Right ventricle myocardium superior (tissue), 1 donor: Measurements from ENCODE around the gene ZNF598. TPM values are rescaled to one million over a fixed set of nuclear protein-coding genes. Genes with fewer than 3 reads are reported as not detected.

Experiments
- ATAC-seq: fragments of 200-7000 bp; cut with Tn5 transposase; one replicate; pipeline ENCODE4 v1.9.1; 2020; ENCODE audit warnings: mild to moderate bottlenecking; ENCODE audit not compliant: poor library complexity
- DNase-seq: peaks from one replicate; pipeline ENCODE4 v3.0.0-alpha.2; 2020
- intact Hi-C: fragments of 100-400 bp; cut with DNase I; formaldehyde crosslinking; loops from one replicate; pipeline ENCODE4 v1.11.2; 2022
- total RNA-seq: library from RNA; stranded (reverse); fragmentation: NEBNext Ultra II Directional; extraction: Animal tissue kit (Norgen Biotek cat#: 25700); gene quantifications from one replicate; pipeline ENCODE4 v1.2.1, GENCODE V29; 2021
- donor health status: DM: no; HTN: yes; CAD: no; lungs with severe emphysema.

The ZNF598 gene
- total RNA-seq, 1 donor from 2014 or later: 17.2 TPM

DNA sequence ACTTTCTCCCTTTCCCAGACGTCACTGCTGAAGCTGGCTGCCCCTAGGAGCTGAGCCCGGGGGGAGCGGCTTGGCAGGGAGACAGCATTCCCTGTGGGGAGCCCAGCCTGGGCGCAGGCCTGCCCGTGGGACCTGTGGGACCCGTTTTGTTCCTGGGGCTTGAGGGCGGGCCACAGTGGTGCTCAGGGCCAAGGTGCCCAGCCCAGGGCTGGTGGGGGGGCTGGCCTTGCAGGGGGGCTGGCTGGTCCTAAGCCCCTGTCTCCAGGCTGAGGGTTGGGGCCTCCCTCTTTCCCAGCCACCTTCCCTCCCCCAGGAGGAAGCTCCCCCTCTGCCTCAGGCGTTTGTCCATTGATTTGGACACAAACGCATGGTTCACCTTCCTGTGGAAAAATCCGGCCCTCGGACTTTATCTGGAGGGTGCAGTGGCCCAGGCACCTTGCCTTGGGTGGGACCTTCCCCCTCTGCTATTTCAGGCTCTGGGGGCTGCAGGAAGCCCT lies 21.5 kb upstream of the ZNF598 start:
- DNase-seq (peak; percentile 75), ATAC-seq (no peak)
- intact Hi-C loops: no loop called here

DNA sequence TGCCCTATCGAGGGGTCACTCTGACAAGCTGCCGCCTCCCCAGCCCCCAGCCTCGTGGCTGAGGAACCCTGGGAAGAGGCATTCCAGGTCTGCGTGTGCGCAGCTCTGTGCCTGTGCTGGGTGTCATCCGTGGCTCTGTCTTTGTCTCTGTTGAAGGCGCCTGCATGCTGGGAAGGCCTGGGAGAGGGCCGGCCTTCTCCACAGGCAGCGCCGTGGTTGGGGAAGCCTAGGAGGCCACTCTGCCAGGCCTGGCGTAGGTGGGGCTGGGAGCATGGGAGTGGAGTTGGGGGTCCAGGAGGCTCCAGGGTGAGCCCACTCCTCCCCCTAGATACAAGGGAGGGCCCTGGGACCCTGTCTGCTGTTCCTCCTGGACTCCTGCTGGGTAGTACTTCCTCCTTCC lies 20.4 kb upstream of the ZNF598 start:
- intact Hi-C loops: no loop called here
- ATAC-seq: no peak
- no peak for DNase-seq

DNA sequence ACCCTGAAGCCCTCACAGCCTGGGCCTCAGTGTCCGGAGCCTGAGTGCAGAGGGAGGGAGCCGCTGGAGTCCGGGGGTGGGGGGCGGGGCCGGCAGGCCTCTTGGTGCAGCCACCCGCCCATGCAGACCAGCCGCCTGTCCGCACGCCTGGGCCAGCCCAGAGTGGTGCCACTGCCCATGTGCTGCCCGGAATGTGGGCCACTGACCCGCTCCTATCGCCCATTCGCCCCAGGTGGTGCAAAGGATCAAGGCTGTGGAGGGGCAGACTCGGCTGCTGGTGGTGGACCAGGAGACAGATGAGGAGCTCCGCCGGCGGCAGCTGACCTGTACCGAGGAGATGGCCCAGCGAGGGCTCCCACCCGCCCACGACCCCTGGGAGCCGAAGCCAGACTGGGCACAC lies 19.7 kb upstream of the ZNF598 start:
- intact Hi-C loops: no loop called here
- no peak for DNase-seq
- no peak for ATAC-seq

DNA sequence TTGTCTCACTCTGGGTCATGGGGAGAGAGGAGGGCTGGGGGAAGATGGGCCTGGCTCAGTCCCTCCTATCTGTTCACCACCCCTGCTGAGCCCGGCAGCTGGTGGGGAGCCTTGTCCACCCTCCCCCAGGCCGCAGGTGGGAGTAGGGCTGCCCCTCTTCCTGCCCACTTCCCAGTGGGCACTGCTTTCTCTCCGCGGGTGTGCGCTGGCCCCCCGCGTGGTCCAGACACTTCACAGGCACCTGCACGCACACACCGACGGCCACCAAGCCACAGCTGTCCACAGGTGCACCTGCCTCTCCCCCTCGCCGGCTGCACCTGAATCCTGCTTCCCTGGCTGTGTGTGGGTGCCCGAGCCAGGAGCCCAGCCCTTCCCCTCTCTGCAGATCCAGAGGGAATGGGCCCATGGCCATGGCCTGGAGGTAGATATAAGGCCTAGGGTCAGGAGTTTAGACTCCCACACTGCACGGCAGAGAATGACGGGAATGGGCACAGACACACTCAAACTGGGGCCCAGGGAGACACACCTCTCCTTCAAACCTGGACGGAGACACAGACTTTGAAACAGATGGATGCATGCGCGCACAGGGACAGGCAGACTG lies 19.1 kb upstream of the ZNF598 start:
- ATAC-seq (no peak), DNase-seq (no peak)
- intact Hi-C loops: no loop called here

DNA sequence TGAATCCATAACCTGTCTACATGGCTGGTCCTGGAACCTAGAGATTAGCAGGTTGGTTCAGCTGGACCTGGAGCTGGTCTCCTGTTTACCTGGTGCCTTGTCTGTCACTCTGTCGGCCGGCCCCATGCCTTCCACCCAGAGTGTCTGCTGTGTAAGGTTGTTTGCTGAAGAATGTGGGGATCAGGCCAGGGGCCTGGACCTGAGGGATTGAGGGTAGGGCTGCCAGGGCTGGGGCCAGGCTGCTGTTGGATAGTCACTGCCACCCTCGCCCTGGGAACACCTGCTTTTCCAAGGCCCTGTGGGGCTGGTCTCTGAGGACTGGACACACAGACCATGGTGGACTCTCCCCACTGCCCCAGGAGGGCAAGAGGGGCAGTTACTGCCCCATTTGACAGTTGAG lies 18.5 kb upstream of the ZNF598 start:
- DNase-seq (no peak), ATAC-seq (no peak)

DNA sequence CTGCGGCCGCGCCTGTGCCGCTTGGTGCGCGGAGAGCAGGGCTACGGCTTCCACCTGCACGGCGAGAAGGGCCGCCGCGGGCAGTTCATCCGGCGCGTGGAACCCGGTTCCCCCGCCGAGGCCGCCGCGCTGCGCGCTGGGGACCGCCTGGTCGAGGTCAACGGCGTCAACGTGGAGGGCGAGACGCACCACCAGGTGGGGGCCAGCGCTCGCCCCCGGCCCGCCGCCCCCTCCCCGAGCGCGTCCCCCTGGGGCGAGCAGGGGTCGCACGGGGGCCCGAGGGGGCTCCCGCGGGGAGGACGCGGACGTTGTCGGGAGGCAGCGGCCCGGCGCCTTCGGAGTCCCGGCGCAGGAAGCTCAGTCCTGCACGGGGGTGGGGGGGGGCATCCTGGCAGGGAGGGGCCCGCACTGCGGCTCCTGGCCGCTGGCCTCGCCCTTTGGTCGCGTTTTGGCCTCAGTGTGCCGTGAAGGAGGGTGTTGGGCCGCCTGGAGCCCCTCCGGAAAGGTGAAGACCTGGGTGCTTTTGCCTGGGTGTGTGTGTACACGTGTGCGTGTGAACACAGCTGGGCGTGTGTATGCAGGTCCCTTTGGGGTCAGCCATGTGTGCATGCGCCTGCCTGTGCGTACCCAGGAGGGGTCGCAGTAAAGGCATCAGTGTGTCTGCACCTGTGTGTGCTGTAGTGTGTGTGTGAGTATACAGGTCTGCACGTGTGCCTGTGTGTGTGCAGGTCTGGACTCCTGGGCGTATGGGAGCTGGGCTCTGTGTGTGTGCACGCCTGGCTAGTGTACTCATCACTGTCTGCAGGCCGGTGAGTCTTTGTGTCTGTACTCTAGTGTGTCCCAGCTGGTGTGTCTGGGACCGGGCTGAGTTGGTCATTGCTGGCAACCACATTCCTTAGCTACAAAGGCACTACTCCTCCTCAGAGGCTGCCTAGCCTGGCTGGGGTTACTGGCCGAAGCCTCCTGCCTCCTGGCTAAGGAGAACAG lies 17.7 kb upstream of the ZNF598 start:
- ATAC-seq (no peak), DNase-seq (no peak)
- intact Hi-C loops: no loop called here

More for the DNA sequence above, 18.5 kb upstream of the ZNF598 start:
- intact Hi-C loops: no loop called here

DNA sequence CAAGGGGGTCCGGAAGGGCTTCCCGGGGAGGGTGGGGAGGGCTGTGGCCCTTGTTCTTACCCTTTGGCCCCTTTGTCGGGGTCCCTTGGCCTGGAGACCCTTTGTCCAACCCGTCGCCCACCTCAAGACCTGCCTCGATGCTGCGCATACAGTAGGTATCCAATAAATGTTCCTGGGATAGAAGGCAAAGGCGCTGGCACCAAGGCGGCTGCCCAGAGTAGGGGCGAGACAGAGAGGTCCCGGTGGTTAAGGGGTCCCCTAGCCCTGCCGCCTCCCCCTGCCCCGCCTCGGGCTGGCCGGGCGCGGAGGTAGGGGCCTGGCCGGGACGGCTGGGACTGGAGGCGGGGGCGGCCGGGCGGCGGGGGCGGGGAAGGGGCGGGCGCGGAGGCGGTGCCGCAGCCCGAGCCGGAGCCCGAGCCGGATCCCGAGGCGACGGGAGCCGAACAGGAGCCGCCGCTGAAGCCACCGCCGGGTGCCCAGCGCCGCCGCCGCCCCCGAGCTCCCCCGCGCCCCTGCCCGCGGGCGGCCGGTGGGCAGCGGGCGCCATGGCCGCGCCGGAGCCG lies 16.9 kb upstream of the ZNF598 start, which contains the start of gene NHERF2:
Gene NHERF2, plus strand, starts transcription at position 442 of the 563 bp plus-strand sequence. Its CDS starts 104 bp downstream, at position 546.
- ATAC-seq: peak; percentile 37
- intact Hi-C loops: no loop called here
- DNase-seq: peak; percentile 65

DNA sequence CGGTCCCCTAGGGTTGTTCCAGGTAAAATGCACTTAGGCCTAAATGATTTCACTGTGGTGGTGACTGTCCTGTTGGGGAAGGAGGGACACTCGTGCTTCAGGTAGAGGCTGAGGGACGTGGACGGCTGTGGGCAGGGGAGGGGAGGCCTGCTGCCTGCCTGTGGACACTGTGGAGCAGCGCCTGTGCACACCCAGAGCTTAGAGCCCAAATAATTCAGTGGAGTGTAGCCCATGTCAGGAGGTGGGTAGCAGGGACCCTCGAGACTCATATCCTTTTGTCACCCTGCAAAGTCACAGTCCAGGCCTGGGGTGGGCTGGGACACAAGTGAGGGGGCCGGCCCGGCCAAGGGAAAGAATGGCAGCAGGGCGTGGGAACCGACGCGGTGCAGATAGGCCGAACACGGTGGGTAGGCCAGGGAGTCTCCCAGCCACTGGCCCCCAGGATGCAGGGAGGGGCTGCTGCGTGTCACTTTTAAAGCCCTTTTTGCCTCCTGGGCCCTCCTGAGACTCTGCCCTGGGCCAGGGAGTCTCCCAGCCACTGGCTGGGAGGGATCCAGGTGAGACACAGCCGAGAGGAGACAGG lies 16.3 kb upstream of the ZNF598 start:
- ATAC-seq: no peak
- intact Hi-C loops: no loop called here
- no peak for DNase-seq

DNA sequence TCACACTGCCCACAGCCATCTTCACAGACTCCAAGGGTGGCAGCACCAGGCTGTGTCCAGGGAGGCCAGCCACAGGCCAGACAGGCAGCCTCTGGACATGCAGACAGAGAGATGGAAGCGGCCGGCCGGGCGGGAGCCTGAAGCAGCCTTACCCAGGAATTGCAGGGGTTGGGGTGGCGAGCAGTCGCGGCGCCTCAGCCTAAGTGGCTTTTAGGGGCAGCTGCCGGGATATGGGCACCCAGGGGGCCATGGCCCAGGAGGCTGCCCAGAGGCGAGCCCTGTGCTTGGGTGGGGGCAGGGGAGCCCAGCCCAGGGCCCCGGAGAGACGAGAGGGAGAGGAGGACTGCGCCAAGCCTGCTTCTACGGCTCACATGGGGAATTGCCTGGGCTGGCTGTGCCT lies 15.6 kb upstream of the ZNF598 start:
- no peak for DNase-seq
- ATAC-seq: no peak
- intact Hi-C loops: no loop called here

DNA sequence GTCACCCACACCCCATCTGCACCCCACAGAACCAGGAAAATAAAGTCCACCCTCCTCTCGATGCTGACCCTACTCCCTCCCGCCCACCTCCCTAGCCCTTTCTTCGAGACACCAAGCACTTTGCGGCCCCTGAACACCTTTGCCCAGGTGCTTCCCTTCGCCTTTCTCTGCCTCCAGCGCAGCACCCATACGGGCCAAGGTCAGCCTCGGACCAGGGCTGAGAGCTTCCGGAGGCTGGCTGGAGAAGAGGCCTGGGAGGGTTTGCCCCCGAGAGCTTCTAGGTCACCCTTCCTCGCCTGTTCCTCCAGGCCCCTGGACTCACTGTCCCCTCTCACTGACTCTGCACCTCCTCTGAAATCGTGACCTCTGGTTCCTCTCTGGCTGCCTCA lies 14.4 kb upstream of the ZNF598 start:
- DNase-seq (no peak), ATAC-seq (no peak)
- intact Hi-C loops: no loop called here

DNA sequence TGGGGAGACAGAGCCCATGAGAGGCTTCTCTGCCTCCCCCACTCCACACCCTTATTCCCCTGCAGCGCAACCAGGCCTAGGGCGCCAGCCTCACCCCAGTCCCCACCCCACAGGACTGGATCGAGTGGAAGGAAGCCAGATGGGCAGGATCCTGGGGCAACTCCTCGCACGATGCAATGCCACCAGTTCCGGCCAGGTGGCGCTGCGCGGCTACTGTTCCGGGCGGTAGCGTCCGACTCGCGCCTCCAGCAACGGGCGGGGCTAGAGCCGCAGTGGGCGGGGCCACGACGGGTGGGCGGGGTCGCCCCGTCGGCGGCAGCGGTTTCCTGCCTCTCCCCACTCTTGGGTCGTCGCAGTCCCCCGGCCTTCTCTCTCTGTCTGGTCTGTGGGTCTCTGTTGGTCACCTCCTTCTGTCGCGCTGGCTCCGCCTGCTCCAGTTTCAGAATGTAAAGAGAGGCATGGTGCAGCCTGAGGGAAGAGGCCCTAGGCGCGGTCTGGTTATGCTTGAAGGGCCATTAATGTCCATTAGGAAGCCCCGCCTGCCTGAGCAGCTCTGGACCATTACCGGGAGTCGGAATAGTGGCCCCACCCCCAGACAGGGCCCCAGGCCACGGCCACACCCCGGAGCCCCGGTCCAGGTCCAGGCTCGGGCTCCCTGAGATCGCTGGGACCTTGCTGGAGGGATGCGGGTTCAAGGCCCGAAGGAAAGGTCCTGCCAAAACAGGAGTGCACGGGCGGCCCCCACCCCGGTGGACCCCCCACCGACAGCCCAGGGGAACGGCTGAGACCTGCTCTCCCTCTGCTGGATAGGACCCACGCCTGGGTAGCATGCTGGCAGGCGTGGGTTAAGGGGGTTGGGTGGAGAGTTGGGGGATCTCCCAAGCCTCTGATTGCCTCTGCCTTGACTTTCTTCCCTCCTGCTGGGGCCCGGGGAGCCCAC lies 13.7 kb upstream of the ZNF598 start:
- peak; percentile 91 for ATAC-seq
- peak; percentile 97 for DNase-seq
- intact Hi-C loops: loop anchor here (2.0 kb wide), 1 partner anchor 119 kb away; no protein-coding TSS in a partner anchor

DNA sequence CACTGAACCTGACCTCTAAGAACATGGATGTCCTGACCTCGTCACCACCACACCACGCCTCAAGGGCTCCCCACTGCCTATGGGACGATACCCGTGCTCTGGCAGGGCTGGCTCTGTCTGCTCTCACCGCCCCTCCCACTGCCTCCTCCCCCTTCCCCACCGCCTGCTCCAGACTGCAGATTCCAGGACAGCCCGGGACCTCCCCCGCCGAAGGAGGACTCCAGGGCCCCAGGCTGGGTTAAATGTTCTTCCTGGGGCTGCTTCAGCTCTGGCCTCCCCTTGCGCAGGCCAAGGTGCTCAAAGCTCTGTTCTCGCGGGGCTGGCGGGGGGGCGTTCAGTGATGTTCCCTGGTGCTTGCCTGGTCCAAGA lies 13.1 kb upstream of the ZNF598 start:
- DNase-seq (no peak), ATAC-seq (peak; percentile 3)
- intact Hi-C loops: loop anchor here (2.0 kb wide), 1 partner anchor 120 kb away; no protein-coding TSS in a partner anchor

DNA sequence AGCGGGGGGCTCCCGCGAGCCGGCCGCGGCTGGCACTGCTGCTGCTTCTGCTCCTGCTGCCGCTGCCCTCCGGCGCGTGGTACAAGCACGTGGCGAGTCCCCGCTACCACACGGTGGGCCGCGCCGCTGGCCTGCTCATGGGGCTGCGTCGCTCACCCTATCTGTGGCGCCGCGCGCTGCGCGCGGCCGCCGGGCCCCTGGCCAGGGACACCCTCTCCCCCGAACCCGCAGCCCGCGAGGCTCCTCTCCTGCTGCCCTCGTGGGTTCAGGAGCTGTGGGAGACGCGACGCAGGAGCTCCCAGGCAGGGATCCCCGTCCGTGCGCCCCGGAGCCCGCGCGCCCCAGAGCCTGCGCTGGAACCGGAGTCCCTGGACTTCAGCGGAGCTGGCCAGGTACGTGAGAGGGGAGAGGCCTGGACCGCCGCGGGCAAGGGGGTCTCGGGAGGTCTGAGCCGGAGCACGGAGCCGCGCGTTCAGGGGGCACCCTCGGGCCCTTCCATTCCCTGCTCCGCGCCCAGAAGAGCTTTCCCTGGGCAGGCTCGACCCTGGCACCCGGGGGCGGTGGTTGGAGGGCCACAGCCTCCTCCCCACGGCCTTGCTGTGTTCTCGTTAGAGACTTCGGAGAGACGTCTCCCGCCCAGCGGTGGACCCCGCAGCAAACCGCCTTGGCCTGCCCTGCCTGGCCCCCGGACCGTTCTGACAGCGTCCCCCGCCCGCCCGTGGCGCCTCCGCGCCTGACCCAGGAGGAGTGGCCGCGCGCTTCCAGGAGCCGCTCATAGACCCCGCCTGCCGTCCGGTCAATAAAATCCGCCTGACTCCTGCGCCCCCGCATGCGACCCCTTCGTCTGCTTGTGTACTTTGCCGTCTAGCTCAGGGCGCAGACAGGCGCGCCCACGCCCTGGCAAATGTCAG lies 10.6 kb upstream of the ZNF598 start:
- no peak for DNase-seq
- ATAC-seq: no peak
- intact Hi-C loops: no loop called here

DNA sequence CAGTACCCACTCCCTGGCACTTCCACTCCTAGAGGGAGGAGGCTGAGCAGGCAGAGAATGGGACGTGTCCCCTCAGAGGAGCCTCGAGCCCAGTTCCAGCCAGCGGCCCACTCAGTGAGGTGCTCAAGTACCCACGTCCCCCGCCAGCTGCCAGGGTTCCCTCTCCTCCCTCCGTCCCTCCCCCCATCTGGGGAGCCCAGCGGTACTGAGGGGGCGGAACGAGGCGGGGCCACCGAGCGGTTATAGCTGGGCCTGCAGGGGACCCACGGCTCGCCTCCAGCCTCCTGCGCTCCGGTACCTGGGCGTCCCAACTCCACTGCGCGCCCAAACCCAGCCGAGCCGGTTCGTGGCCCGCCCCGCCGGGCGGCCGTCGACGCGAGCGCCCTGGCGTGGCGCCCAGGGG lies 9.9 kb upstream of the ZNF598 start, which contains the start of gene NPW:
Gene NPW, plus strand, starts transcription at position 268 of the 403 bp plus-strand sequence.
- ATAC-seq (no peak), DNase-seq (no peak)
- intact Hi-C loops: no loop called here

DNA sequence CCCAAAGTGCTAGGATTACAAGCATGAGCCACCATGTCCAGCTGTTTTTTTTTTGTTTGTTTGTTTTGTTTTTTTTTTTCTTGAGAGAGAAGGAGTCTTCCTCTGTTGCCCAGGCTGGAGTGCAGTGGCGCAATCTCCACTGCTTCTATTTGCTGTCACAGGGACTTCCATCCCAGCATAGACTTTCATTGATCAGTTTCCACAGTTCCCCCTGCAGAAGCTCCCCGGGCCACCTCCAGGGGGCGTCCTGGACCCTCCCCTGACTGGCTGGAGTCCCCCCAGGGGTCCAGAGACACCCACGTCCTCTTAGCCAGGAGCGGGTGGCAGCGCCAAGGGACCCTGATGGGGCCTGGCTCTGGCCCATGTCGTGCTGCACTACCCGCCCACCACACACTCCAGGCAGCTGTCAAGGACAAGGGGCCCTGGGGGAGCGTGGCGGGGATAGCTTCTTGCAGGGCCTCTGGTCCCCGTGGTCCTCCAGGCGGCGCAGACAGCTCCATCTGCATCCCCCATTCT lies 6.8 kb upstream of the ZNF598 start:
- intact Hi-C loops: no loop called here
- ATAC-seq (no peak), DNase-seq (peak; percentile 37)

DNA sequence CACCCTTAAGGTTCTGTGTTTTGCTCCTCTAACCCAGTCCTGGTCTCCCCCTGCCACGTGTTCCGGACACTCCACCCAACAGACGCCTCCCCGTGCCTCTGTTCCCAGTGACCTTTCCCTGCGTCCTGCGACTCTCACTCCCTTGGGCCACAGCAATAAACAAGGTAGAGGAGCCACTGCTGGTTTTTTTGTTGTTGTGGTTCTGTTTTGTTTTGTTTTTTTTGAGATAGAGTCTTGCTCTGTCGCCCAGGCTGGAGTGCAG lies 6.3 kb upstream of the ZNF598 start:
- DNase-seq: no peak
- intact Hi-C loops: no loop called here
- ATAC-seq: no peak
